PC-9 (cell line): Measurements from ENCODE around the gene LYZL6.

Source experiments
- EZH2 ChIP-seq: fragments of 200-600 bp; sonication (generic); IDR thresholded peaks from 2 replicates; pipeline ENCODE4 v1.8.0; 2017; ENCODE audit warnings: antibody characterized with exemption, low read depth
- TF ChIP-seq, protein P1 (sequence below): fragments of 200-600 bp; sonication (generic); conservative IDR thresholded peaks from 2 replicates; pipeline ENCODE4 v1.6.1; 2017; ENCODE audit warnings: mixed run types, antibody characterized with exemption, mild to moderate bottlenecking, moderate library complexity

DNA sequence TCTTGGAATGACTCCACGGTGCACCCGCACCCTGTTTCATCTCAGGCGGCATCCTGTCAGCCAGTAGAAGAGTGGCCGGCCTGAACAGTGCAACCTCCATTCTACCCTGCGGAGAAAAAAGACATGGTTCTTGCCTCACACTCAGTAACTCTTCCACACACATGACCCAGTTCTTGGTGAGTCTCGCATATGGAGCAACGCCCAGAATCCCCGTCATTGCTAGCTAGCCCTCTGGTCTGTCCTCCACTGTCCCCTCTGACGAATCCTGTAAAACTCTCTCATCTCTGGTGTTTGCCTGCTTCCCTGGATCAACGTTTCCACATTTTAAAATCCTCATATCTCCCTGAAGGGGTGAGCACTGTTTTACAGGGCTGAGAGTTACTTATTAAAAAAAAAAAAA is 8.8 kb downstream of the LYZL6 start:
- TF ChIP-seq, protein P1, sequence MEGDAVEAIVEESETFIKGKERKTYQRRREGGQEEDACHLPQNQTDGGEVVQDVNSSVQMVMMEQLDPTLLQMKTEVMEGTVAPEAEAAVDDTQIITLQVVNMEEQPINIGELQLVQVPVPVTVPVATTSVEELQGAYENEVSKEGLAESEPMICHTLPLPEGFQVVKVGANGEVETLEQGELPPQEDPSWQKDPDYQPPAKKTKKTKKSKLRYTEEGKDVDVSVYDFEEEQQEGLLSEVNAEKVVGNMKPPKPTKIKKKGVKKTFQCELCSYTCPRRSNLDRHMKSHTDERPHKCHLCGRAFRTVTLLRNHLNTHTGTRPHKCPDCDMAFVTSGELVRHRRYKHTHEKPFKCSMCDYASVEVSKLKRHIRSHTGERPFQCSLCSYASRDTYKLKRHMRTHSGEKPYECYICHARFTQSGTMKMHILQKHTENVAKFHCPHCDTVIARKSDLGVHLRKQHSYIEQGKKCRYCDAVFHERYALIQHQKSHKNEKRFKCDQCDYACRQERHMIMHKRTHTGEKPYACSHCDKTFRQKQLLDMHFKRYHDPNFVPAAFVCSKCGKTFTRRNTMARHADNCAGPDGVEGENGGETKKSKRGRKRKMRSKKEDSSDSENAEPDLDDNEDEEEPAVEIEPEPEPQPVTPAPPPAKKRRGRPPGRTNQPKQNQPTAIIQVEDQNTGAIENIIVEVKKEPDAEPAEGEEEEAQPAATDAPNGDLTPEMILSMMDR: no peak
- no peak for TF ChIP-seq EZH2
